DOHH2 (cell line): ENCODE data around the gene DNTT.

ENCODE experiments used
- EZH2phosphoT487 ChIP-seq: fragments of 200-600 bp; sonication (generic); IDR thresholded peaks from 2 replicates; pipeline ENCODE4 v1.6.1; 2017; ENCODE audit warnings: borderline replicate concordance, mild to moderate bottlenecking, antibody characterized with exemption, low read length, moderate library complexity, mixed read lengths
- TF ChIP-seq, protein P1 (sequence below): fragments of 200-600 bp; sonication (generic); IDR thresholded peaks from one replicate; pipeline ENCODE4 v1.5.1; 2014; ENCODE audit warnings: antibody characterized with exemption, mild to moderate bottlenecking, low read depth, low read length; ENCODE audit not compliant: poor library complexity, severe bottlenecking

DNA sequence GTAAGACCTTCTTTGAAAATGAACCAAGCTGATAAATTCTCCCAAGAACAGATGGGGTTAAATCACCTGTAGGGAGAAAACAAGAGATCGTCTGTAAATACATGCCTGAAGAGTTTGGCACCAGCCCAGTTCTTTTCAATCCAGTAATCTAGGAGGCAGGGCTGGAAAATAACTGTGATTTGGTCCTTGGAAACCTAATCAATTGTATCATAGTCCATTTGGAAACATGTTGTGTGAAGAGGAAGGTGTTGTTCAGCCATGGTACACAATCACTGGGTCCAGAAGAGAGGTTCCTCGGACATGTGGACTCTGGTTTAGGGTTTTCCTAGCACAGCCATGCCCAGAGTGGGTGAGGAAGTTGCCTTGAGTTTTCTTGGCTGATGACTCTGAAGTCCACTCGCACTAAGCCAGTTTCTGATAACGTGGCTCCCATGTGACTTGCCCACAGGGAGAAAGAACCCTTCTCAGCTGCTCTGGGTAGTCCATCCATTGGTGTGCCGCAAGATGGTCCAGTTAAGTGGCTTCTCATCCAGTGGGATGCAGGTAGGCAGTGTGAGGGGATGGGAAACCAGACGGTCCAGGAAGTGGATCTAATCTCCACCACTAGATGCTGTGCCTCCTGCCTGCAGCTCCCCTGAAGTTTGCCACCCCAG lies 38.0 kb upstream of the DNTT start:
- TF ChIP-seq, protein P1, sequence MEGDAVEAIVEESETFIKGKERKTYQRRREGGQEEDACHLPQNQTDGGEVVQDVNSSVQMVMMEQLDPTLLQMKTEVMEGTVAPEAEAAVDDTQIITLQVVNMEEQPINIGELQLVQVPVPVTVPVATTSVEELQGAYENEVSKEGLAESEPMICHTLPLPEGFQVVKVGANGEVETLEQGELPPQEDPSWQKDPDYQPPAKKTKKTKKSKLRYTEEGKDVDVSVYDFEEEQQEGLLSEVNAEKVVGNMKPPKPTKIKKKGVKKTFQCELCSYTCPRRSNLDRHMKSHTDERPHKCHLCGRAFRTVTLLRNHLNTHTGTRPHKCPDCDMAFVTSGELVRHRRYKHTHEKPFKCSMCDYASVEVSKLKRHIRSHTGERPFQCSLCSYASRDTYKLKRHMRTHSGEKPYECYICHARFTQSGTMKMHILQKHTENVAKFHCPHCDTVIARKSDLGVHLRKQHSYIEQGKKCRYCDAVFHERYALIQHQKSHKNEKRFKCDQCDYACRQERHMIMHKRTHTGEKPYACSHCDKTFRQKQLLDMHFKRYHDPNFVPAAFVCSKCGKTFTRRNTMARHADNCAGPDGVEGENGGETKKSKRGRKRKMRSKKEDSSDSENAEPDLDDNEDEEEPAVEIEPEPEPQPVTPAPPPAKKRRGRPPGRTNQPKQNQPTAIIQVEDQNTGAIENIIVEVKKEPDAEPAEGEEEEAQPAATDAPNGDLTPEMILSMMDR = no peak
- TF ChIP-seq EZH2phosphoT487 = no peak
